Activated naive CD8-positive, alpha-beta T cell treated with anti-CD3 and anti-CD28 coated beads, Interleukin-2, amount 10 ng/mL, durations not matched to agents 7 days and 5 days (primary cell): ENCODE data around the gene LRRC30. TPM values are rescaled to one million over a fixed set of nuclear protein-coding genes. Genes with fewer than 3 reads are reported as not detected.

Experiments
- ATAC-seq: fragments of 150-1000 bp; cut with Tn5 transposase; one replicate; pipeline ENCODE4 v1.10.0; 2021; ENCODE audit warnings: low read depth, moderate library complexity
- POLR2A ChIA-PET: fragments of 350-600 bp; sonication (Branson Sonifier 250); formaldehyde crosslinking; loops from one replicate; lab custom pipeline; 2021; ENCODE audit warnings: antibody characterized with exemption; lab: Charles Lee
- DNase-seq: peaks from one replicate; pipeline ENCODE4 v3.0.0; 2021
- H3K27ac Mint-ChIP-seq: one replicate; pipeline ENCODE4 v1.8.0; 2022; ENCODE audit warnings: mild to moderate bottlenecking, mixed read lengths
- H3K27me3 Mint-ChIP-seq: one replicate; pipeline ENCODE4 v1.8.0; 2022; ENCODE audit warnings: mild to moderate bottlenecking, moderate library complexity, mixed read lengths
- H3K36me3 Mint-ChIP-seq: one replicate; pipeline ENCODE4 v1.8.0; 2021; ENCODE audit warnings: mild to moderate bottlenecking, mixed read lengths
- H3K4me1 Mint-ChIP-seq: one replicate; pipeline ENCODE4 v1.8.0; 2021; ENCODE audit warnings: mixed read lengths
- H3K4me3 Mint-ChIP-seq: one replicate; pipeline ENCODE4 v1.8.0; 2022; ENCODE audit warnings: mild to moderate bottlenecking, moderate library complexity, mixed read lengths
- H3K9me3 Mint-ChIP-seq: one replicate; pipeline ENCODE4 v1.8.0; 2021; ENCODE audit warnings: mixed read lengths
- total RNA-seq, 2 experiments: library from RNA; stranded (reverse); gene quantifications; one replicate each; pipeline ENCODE4 v1.2.3, GENCODE V29; 2021

LRRC30 gene
- total RNA-seq, 2 experiments from 2014 or later, result not detected

DNA sequence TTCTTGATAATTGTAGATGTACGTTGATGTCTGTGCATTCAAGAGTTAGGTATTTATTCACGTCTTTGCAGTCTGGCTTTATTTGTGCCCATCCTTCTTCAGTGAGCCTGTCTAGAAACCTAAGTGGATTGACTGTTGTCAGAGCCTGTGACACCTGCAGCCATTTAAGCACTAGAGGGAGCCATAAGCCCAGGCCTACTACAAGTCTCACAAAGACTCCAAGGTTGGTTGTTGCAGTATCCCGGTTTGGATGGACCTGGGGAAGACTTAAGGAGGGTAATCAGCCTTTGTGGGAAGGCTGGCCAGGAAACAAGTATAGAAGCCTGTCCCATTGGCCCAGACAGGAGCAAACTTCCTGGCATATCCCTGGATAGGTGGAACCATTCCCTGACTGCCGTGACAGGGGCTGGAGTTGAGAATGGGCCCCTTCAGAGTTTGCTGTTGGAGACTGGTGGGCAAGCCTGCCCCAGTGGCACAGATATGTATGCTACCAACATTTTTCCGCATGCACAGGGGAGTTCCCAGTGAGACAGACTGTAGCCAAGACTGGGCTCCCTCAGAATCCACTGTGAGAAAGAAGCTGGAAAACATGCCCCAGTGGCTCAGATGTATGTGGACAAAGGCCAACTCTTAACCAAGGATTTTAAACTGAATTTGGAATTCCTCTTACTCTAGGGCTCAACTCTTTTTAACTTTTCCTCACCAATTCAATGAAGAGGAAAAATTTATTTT is 9.3 kb upstream of the LRRC30 start:
- Mint-ChIP-seq H3K9me3 (no peaks in the 10 kb centered on the region), H3K4me1 (no peaks in the 10 kb centered on the region), H3K27ac (no peak overlapping the region), H3K36me3 (no peaks in the 10 kb centered on the region), H3K27me3 (no peaks in the 10 kb centered on the region), H3K4me3 (no peak overlapping the region)
- no peak for DNase-seq
- POLR2A ChIA-PET, result no interaction called here
- ATAC-seq, result no peak

DNA sequence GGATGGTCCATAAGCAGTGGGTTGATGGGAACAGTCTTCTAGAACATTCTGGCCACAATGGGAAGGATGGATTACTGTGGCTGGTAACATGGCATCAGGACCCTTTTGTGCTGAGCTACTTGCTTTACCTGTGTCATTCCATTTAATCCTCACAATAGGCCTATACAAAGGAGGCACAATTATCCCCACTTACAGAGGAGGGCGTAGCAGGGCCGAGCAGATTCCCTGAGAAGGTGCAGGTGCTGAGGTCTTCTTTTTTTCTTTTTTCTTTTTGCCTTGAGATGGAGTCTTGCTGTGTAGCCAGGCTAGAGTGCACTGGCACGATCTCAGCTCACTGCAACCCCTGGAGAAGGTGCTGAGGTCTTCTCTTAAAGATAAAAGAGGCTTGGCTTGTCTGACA is 6.7 kb upstream of the LRRC30 start:
- Mint-ChIP-seq H3K27ac (no peak overlapping the region), H3K9me3 (no peaks in the 10 kb centered on the region), H3K27me3 (no peaks in the 10 kb centered on the region), H3K4me3 (no peak overlapping the region), H3K36me3 (no peaks in the 10 kb centered on the region), H3K4me1 (no peaks in the 10 kb centered on the region)
- ATAC-seq (no peak), DNase-seq (no peak)
- POLR2A ChIA-PET, result no interaction called here

DNA sequence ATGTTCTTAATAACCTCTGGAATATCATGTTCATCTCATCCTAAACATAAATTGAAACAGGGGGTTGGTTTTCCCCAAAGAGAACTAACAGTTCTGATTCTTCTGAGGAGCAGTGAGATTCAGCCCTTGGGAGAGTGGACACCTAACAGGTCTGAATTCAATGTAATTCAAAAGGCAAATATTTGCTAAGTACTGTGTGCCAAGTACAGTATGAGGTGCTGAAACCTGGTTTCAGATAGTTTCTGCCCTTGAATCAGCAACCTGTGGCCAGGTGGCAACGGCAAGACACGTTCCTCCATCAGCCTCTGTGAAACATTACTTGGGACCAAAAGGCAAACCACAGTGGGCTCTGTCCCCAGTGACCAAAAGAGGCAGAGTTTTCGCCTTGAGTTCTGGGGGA is 1.3 kb downstream of the LRRC30 start:
- ATAC-seq, result no peak
- Mint-ChIP-seq H3K36me3 (no peaks in the 10 kb centered on the region), H3K27me3 (no peaks in the 10 kb centered on the region), H3K27ac (no peak overlapping the region), H3K4me3 (no peak overlapping the region), H3K9me3 (no peaks in the 10 kb centered on the region), H3K4me1 (no peaks in the 10 kb centered on the region)
- POLR2A ChIA-PET, result no interaction called here
- no peak for DNase-seq

DNA sequence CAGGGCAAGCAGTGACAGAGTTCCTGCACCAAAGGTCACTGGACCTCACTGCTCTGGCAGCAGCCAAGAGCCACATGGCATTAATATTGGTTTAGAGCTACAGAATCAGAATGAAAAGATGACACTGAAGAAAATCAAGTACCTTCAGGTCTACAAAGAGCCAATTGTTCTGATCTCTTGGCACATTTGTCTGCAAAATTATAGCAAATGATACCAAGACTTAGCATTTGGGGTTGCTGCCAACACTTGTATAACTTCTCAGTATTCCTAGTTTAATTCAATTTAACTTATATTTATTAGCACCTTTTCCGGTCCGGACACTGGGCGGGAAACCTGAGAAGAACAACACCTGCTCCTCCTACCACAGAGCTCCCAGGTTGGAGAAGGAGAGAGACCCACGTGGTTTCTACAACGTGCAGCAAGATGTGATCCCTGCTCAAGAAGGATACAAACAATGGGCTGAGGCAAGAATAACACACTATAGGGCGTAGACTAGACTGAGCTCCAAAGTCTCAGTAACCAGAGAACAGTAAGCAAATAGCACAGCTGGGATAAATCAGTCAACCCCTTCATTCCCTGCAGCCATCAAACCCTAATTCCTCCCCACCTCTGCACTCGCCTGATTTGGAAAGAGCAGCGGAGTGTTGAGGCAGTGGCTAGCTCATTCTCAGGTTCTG is 2.4 kb downstream of the LRRC30 start:
- no peak for DNase-seq
- H3K4me3 Mint-ChIP-seq, result no peak overlapping the region
- POLR2A ChIA-PET, result no interaction called here
- no peaks in the 10 kb centered on the region for H3K27me3 Mint-ChIP-seq
- H3K36me3 Mint-ChIP-seq, result no peaks in the 10 kb centered on the region
- no peak overlapping the region for H3K27ac Mint-ChIP-seq
- H3K4me1 Mint-ChIP-seq, result no peaks in the 10 kb centered on the region
- ATAC-seq, result no peak
- H3K9me3 Mint-ChIP-seq, result no peaks in the 10 kb centered on the region

DNA sequence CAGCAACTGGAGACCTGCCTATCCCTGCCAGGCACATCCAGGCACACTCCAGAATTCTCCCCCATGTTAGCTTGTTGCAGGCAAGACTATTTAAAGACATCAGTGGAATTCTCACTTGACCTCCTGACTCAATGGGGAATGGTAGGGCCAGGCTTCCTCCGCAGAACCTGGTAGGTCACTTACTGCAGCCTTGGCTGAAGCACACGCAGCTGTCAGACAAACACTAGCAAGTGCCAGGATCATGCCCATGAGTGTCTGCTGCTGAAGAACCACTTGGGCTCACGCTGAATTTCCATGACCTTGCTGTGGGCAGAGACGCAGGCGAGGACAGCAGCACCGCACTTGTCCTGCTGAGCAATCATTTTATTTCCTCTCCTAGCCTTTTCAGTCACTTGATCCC is 3.2 kb downstream of the LRRC30 start:
- POLR2A ChIA-PET, result no interaction called here
- Mint-ChIP-seq H3K4me3 (no peak overlapping the region), H3K4me1 (no peaks in the 10 kb centered on the region), H3K27ac (no peak overlapping the region), H3K27me3 (no peaks in the 10 kb centered on the region), H3K9me3 (no peaks in the 10 kb centered on the region), H3K36me3 (no peaks in the 10 kb centered on the region)
- ATAC-seq (no peak), DNase-seq (no peak)

DNA sequence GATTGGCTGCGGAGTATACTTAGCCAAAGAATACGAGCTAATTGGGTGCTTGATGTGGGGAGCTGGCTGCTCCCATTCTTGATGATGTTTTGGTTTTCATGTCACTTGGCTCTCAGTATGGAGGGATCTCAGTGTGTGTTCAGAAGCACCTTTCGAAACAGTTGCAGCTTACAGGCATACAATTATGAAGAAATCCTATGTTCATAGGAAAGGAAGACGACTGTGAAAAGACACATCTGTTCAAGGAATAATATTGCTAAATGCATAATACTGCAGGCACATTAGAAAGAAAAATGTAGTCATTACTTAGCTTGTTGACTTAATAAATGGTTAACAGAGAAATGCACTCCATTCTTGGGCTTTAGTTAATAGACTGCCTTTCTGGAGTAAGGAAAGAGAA is 4.1 kb downstream of the LRRC30 start:
- no peaks in the 10 kb centered on the region for H3K27me3 Mint-ChIP-seq
- POLR2A ChIA-PET, result no interaction called here
- H3K27ac Mint-ChIP-seq, result no peak overlapping the region
- ATAC-seq, result no peak
- no peaks in the 10 kb centered on the region for H3K9me3 Mint-ChIP-seq
- no peaks in the 10 kb centered on the region for H3K36me3 Mint-ChIP-seq
- no peak overlapping the region for H3K4me3 Mint-ChIP-seq
- no peak for DNase-seq
- H3K4me1 Mint-ChIP-seq, result no peaks in the 10 kb centered on the region

DNA sequence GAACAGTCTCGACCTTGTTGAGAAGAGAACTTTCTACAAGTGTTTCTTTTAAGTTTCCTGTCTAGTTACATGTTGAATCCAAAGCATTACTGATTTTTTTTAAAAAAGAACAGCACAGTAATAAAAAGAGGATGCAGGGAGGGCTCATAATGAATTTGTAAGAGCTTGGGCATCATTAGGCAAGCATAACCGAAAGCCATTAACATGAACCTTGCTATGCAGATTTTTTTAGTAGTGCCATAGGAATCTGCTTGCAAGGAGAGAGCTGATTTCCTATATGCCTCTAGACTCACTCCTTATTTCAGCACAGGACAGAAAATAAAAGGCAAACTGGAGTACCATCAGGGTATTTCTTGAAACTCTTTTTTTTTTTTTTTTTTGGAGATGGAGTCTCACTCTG is 5.2 kb downstream of the LRRC30 start:
- Mint-ChIP-seq H3K4me1 (no peaks in the 10 kb centered on the region), H3K27ac (no peak overlapping the region)
- POLR2A ChIA-PET, result no interaction called here

DNA sequence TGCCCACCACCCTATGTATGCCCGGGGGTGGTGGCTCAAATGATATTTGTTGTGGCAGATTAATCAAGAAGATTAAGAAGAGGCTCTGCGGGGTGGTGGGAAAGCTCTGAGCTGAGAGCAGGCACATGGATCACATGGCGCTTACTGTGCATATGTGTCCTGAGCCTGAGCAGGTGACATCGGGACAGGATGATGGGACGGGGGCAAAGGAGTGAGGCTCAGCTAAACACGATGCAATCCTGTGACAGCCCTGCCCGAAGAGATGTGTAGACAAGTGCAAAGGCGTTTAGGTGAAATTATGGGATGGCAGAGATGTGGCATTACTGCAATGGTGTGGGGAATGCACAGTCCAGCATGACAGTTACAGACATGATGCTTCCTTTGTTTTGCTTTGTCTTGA is 6.0 kb downstream of the LRRC30 start:
- Mint-ChIP-seq H3K27ac (no peak overlapping the region), H3K4me1 (no peaks in the 10 kb centered on the region), H3K9me3 (no peaks in the 10 kb centered on the region), H3K27me3 (no peaks in the 10 kb centered on the region), H3K4me3 (no peak overlapping the region), H3K36me3 (no peaks in the 10 kb centered on the region)
- DNase-seq (no peak), ATAC-seq (no peak)
- POLR2A ChIA-PET, result no interaction called here

More for the DNA sequence above, 5.2 kb downstream of the LRRC30 start:
- Mint-ChIP-seq H3K36me3 (no peaks in the 10 kb centered on the region), H3K27me3 (no peaks in the 10 kb centered on the region), H3K9me3 (no peaks in the 10 kb centered on the region), H3K4me3 (no peak overlapping the region)
- ATAC-seq (no peak), DNase-seq (no peak)

DNA sequence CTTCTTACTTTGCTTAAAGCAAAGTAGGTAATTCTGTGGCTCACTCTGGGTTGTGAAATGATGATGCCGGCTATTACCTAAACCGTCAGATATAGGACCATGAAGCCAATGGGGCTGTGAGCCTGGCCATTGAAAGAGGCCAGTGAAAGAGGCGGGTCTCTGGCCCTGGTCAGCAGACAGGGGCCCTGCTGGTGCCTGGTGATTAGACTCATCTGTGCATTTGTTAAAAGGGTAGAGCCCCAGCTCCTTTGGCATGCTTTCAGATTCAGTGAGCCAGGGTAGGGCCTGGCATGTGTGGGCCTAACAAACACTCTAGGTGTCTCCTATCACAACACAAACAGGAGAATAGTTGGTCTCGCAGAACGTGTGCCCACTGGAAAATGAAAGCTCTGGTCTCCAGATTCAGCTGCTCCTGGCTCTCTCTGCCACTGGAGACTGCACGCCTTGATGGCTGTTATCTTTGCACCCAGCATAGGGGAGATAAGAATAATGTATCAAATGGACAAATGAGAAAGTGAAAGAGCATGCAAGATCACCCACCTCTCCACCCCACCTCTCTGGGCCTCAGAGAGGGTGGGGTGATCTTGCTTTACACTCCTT is 6.9 kb downstream of the LRRC30 start:
- no peaks in the 10 kb centered on the region for H3K27me3 Mint-ChIP-seq

DNA sequence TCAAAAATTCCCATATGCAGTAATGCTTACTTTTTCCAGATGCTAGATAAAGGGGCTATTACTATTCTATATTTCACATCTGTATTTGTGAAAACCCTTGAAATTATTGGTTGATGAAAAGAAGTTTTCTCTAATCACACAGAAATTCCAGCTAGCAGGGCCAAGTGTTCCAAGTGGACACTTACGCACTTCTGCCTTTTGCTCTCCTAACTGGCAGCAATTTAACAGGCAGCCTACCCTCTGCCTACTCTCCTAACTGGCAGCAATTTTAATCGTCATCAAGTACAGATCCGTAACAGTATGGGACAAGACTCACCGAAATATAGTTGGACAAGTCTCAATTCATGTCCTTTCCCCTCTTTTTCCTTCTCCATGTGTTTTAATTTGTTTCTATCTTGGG is 12.0 kb downstream of the LRRC30 start:
- POLR2A ChIA-PET, result no interaction called here
- Mint-ChIP-seq H3K36me3 (no peaks in the 10 kb centered on the region), H3K4me1 (no peaks in the 10 kb centered on the region), H3K27me3 (no peaks in the 10 kb centered on the region), H3K27ac (no peak overlapping the region), H3K4me3 (no peak overlapping the region), H3K9me3 (no peaks in the 10 kb centered on the region)
- ATAC-seq (no peak), DNase-seq (no peak)

More for the DNA sequence above, 6.9 kb downstream of the LRRC30 start:
- Mint-ChIP-seq H3K9me3 (no peaks in the 10 kb centered on the region), H3K27ac (no peak overlapping the region), H3K4me1 (no peaks in the 10 kb centered on the region), H3K36me3 (no peaks in the 10 kb centered on the region), H3K4me3 (no peak overlapping the region)
- POLR2A ChIA-PET, result no interaction called here
- DNase-seq (no peak), ATAC-seq (no peak)

DNA sequence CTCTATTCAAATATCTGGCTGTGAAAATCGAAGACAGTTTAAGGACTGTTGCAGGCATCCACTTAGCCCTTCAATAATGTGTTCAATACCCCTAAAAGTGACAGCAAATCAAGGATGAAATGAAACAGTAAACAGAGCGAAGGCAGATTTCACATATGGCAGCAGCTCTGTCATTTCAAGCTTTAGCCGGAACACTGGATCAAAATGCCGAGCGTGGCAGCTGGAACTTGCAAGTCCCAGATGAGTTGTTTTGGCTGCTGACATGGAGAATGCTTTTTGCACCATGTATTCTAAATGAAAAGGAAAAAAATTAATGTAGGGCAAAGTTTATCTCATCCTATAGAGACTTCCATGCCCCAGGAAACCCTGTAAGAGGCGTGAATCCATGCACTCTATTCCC is 18.0 kb downstream of the LRRC30 start:
- no peaks in the 10 kb centered on the region for H3K36me3 Mint-ChIP-seq
- no peak overlapping the region for H3K4me3 Mint-ChIP-seq
- peaks cover 4% of the 10 kb centered on the region for H3K9me3 Mint-ChIP-seq
- no peak for ATAC-seq
- no peak overlapping the region for H3K27ac Mint-ChIP-seq
- DNase-seq, result no peak
- H3K27me3 Mint-ChIP-seq, result no peaks in the 10 kb centered on the region
- POLR2A ChIA-PET, result no interaction called here
- no peaks in the 10 kb centered on the region for H3K4me1 Mint-ChIP-seq

DNA sequence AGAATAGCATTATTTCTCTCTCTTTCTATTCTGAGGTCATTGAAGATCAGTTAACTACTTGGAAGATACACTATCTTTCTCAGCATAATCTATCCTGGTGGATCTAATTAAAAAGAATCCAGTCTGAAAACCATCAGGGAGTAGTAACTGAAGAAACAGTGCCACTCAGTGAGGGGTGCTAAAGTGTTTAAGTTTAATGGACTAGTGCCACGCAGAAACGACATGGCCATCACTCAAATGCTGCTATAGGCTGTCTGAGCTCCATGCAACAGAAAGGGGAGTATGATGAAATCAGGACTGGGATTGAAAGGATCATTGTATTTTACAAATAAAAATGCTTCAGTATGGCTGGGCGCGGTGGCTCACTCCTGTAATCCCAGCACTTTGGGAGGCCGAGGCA is 23.3 kb downstream of the LRRC30 start:
- Mint-ChIP-seq H3K27me3 (no peaks in the 10 kb centered on the region), H3K27ac (no peak overlapping the region), H3K9me3 (peaks cover 2% of the 10 kb centered on the region), H3K4me1 (no peaks in the 10 kb centered on the region), H3K4me3 (no peak overlapping the region), H3K36me3 (no peaks in the 10 kb centered on the region)
- no peak for DNase-seq
- POLR2A ChIA-PET, result no interaction called here
- ATAC-seq, result no peak

DNA sequence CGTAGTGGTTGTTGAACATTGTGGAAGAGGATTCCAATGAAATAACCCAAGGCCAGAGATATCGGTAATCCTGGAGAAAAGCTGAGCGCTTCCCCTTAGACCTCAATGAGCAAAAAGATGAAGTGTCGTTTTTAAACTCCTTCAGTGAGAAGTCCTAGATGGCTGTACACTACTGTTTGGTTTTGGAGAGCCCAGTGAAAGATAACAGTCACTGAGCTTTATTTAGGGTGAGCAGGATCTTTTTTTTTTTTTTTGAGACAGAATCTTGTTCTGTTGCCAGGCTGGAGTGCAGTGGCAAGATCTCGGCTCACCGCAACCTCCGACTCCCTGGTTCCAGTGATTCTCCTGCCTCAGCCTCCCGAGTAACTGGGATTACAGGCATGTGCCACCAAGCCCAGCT is 24.2 kb downstream of the LRRC30 start:
- H3K4me1 Mint-ChIP-seq, result no peaks in the 10 kb centered on the region
- no peaks in the 10 kb centered on the region for H3K27me3 Mint-ChIP-seq
- no peak overlapping the region for H3K4me3 Mint-ChIP-seq
- POLR2A ChIA-PET, result no interaction called here
- DNase-seq, result no peak
- H3K27ac Mint-ChIP-seq, result no peak overlapping the region
- H3K9me3 Mint-ChIP-seq, result peaks cover 2% of the 10 kb centered on the region
- H3K36me3 Mint-ChIP-seq, result no peaks in the 10 kb centered on the region
- no peak for ATAC-seq

DNA sequence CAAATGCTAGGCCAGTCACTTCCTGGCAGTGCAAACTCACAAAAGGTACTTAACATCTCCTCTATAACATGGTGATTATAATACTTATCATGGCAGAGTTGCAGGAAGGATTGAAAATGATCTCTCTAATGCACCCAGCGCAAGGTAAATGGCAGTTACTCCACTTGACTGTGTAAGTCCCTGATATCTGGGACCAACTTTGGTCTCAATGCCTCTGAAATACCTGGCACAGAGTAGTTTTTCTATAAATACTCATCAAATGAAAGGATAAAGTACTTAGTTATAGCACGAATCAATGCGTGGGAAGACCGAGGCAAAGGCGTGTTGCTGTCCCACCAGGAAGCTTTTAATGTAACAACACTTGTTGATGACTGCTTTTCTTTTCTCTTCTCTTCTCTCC is 24.8 kb downstream of the LRRC30 start:
- peaks cover 2% of the 10 kb centered on the region for H3K9me3 Mint-ChIP-seq
- POLR2A ChIA-PET, result no interaction called here
- H3K4me1 Mint-ChIP-seq, result no peaks in the 10 kb centered on the region
- no peak for ATAC-seq
- H3K4me3 Mint-ChIP-seq, result no peak overlapping the region
- H3K36me3 Mint-ChIP-seq, result no peaks in the 10 kb centered on the region
- H3K27me3 Mint-ChIP-seq, result no peaks in the 10 kb centered on the region
- no peak for DNase-seq
- H3K27ac Mint-ChIP-seq, result no peak overlapping the region
